LNCAP (cell line): ENCODE results near the gene SDK1.

Experiments used
- TF ChIP-seq, protein P1 (sequence below): fragments of 450-650 bp; IDR thresholded peaks from 2 replicates; pipeline ENCODE4 v1.5.1; 2017; ENCODE audit warnings: mild to moderate bottlenecking

SDK1 gene

DNA sequence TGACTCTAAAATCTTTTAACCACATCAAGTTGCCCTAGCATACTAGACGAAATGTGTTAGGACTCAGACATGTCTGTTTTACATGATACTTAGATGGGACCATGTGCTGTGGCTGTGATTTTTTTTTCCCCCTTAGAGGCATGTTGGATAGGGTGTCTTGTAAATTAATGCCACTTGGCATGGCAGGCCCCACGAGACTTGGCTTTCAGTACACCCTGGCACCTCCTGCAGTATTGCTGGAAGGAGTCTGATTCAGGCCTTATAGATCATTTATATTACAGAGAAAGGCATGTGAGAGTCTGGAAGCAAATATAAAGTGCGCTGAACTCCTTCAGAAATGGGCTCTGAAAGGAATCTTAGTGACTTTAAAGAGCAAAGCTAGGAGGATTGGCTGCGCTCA, 494.1 kb downstream of the SDK1 start:
- TF ChIP-seq, protein P1, sequence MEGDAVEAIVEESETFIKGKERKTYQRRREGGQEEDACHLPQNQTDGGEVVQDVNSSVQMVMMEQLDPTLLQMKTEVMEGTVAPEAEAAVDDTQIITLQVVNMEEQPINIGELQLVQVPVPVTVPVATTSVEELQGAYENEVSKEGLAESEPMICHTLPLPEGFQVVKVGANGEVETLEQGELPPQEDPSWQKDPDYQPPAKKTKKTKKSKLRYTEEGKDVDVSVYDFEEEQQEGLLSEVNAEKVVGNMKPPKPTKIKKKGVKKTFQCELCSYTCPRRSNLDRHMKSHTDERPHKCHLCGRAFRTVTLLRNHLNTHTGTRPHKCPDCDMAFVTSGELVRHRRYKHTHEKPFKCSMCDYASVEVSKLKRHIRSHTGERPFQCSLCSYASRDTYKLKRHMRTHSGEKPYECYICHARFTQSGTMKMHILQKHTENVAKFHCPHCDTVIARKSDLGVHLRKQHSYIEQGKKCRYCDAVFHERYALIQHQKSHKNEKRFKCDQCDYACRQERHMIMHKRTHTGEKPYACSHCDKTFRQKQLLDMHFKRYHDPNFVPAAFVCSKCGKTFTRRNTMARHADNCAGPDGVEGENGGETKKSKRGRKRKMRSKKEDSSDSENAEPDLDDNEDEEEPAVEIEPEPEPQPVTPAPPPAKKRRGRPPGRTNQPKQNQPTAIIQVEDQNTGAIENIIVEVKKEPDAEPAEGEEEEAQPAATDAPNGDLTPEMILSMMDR, result no peak

DNA sequence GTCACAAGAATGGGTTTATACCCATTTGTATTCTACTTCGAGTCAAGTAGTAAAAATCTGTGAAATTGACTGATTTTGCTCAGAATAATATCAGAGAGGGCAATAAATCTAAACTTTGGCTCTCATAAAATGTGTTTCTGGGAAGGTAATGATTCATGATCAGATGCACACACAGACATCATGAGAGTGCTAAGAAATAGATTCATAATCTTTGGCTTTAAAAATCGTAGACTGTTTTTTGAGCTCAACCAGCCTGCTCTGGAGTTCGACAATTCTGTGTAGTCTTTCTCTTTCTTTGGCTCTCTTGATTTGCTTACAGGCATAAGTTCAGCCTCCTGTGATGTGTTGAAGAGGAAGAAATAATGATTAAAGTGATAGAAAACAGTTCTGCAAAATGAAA, 494.7 kb downstream of the SDK1 start:
- TF ChIP-seq, protein P1, result no peak

DNA sequence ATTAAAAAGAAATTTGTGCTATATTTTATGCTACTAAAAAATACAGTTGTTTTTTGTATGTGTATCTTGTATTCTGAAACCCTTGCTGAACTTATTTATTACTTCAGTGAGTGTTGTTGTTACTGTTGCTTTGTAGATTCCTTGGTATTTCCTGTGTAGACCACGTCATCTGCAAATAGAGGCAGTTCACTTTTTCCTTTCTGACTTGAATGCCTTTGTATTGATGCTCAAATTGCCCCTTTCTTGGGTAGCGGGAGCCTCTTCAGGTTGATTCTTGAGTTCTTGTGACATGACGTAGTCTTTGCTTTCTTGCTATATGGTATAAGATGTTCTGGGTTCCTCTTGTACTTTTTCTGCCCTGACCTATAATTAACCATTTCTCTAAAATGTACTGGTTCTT, 504.1 kb downstream of the SDK1 start:
- TF ChIP-seq, protein P1, result no peak

DNA sequence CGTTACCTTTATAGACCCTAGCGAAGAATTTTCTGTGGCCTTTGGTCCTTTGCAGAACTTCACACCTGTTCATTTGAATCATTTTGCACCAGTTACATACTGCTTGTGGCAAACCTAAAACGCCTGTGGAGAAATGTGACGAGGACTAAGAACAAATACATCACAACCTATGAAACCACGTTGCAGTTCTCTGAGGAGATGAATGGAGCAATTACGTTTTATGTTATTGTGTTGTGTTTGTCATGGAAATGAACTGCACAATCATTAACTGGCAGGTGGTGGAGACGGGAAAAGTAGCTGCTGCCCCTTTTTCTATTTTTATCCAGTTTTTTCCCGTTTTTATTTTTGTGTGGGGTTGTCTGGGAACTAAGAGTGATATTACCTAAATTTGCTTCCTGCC, 505.5 kb downstream of the SDK1 start:
- TF ChIP-seq, protein P1, result no peak

DNA sequence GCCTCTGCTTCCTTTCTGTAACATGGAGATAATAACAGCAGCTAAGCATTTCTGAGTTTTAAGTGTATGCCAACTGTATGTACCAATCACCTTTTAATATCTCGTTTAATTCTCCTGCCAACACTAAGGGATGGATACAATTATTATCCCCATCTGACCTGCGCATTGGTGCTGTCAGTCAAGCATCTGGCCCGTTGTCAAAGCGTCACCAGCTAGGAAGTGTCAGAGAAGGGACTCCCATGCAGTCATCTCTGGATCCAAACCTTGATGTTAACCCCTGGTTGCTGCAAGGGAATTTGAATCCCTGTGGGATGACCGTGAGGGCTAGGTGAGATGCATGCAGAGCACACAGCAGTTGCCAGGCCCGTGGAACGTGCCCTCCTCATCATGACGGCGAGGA, 506.8 kb downstream of the SDK1 start:
- TF ChIP-seq, protein P1, result no peak

DNA sequence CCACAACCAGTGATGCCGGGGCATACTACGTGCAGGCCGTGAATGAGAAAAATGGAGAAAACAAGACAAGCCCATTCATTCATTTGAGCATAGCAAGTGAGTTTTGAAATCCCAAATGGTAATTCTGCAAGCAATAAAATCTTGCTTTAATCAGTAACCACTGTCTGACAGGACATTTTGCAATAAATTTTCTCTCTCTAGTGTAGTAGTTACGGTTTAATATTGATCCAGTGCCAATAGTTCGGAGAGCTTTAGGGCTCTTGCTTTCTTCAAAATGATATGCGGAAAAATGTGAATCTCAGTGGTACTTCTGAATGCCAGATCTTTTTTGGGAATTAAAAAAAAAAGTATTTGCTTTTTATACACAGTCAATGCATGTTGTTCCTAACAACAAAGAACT, 520.4 kb downstream of the SDK1 start:
- TF ChIP-seq, protein P1, result no peak

DNA sequence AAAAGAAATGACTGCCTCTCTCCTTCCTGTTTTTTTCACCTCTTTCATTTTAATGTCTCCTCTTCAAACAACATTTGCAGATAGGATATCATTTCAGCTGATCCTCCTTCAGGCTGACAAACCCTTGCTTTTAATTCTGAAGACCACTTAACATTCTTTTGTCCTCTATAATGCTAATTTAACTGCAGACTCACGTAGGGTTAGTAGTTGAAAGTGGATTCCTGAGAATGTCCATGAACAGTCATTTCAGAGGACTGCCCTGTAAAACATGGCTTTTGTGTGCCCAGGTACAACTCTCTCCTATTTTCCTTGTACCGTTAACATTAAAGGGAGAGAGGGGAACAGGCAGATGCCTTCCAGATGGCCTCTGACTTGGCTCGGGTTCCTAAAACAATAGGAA, 524.4 kb downstream of the SDK1 start:
- TF ChIP-seq, protein P1, result no peak

DNA sequence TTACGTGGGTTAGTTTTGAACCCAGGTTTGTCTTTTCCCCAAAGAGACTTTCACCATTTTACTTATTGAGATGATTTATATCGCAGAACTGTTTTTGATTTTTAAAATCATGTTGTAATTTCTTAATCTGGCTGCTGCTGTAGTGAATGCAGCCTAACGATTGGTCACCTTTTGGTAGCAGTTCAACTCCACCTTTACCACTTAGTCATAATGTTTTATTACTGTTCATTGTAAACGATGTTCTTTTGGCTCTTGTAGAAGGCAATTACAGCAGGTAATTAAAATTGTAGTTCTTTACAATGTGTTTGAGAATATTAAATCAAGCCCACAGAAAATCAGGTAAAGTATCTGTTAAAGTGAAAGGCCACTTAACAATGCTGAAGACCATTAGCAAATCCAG, 531.1 kb downstream of the SDK1 start:
- TF ChIP-seq, protein P1, result no peak
